Measurements from ENCODE around the gene PDE8A.

Gene PDE8A

GRCh38 chr15:84981711-84982300 is at the start of gene PDE8A:
TSS of gene PDE8A (plus strand) at chr15:84981856. CDS start at chr15:84982163, 307 bp downstream.
- no peak for DNase-seq

GRCh38 chr15:84934942-84935729 is 46.5 kb upstream of the PDE8A start:
- no peak for DNase-seq

- no peak for DNase-seq
These were observed 44.5 kb upstream of the PDE8A start for GRCh38 chr15:84937144-84937543.

- DNase-seq = no peak
These were observed 42.9 kb upstream of the PDE8A start for GRCh38 chr15:84938726-84939125.

GRCh38 chr15:84940399-84940798 is 41.3 kb upstream of the PDE8A start:
- no peak for DNase-seq

GRCh38 chr15:84942456-84942855 is 39.2 kb upstream of the PDE8A start:
- DNase-seq = no peak

GRCh38 chr15:84944311-84944710 is 37.3 kb upstream of the PDE8A start:
- no peak for DNase-seq

GRCh38 chr15:84944861-84945260 is 36.8 kb upstream of the PDE8A start:
- DNase-seq = no peak

GRCh38 chr15:84946772-84947489 is 34.7 kb upstream of the PDE8A start:
- DNase-seq = no peak

GRCh38 chr15:84947947-84948830 is 33.5 kb upstream of the PDE8A start:
- no peak for DNase-seq

GRCh38 chr15:84949043-84949442 is 32.6 kb upstream of the PDE8A start:
- no peak for DNase-seq

- no peak for DNase-seq
These were observed 31.6 kb upstream of the PDE8A start for GRCh38 chr15:84949845-84950569.

GRCh38 chr15:84950570-84951111 is 31.0 kb upstream of the PDE8A start:
- DNase-seq = no peak

- no peak for DNase-seq
These were observed 29.9 kb upstream of the PDE8A start for GRCh38 chr15:84951736-84952135.

GRCh38 chr15:84953136-84953535 is 28.5 kb upstream of the PDE8A start:
- no peak for DNase-seq

- no peak for DNase-seq
These were observed 27.9 kb upstream of the PDE8A start for GRCh38 chr15:84953726-84954125.

GRCh38 chr15:84955089-84955848 is 26.4 kb upstream of the PDE8A start:
- peak; percentile 39 to 44 for DNase-seq

GRCh38 chr15:84956199-84956598 is 25.5 kb upstream of the PDE8A start:
- no peak for DNase-seq

- DNase-seq = no peak
These were observed 21.1 kb upstream of the PDE8A start for GRCh38 chr15:84960391-84961113.

GRCh38 chr15:84961114-84961452 is 20.6 kb upstream of the PDE8A start:
- no peak for DNase-seq

- DNase-seq = no peak
These were observed 19.9 kb upstream of the PDE8A start for GRCh38 chr15:84961707-84962106.
